CD8-positive, alpha-beta memory T cell (primary cell): ENCODE data around the gene ZNF211. TPM values are rescaled to one million over a fixed set of nuclear protein-coding genes. Genes with fewer than 3 reads are reported as not detected.
A peak's percentile ranks its signal among the peaks of the same experiment; 100 is the strongest.

Experiments used
- CTCF ChIA-PET: fragments of 350-600 bp; sonication (Branson Sonifier 250); formaldehyde crosslinking; loops from one replicate; lab custom pipeline; 2021; ENCODE audit warnings: antibody characterized with exemption; lab: Charles Lee
- POLR2A ChIA-PET: fragments of 350-600 bp; sonication (Branson Sonifier 250); formaldehyde crosslinking; loops from one replicate; lab custom pipeline; 2021; ENCODE audit warnings: antibody characterized with exemption; lab: Charles Lee
- DNase-seq, 5 donors: peaks; one replicate each; pipeline versions ENCODE4 v3.0.0 to v3.0.0-alpha.2; 2020 to 2022; ENCODE audit warnings: mixed read lengths in 1 of 5
- H3K27ac ChIP-seq: one replicate; pipeline ENCODE4 v1.7.0; 2013; ENCODE audit warnings: low read depth, mild to moderate bottlenecking, low read length, moderate library complexity
- H3K27me3 ChIP-seq: 2 replicates; pipeline ENCODE4 v1.7.0; 2013; ENCODE audit warnings: low read length, mild to moderate bottlenecking; ENCODE audit not compliant: insufficient read depth, poor library complexity, severe bottlenecking
- H3K36me3 ChIP-seq: 2 replicates; pipeline ENCODE4 v1.7.0; 2013; ENCODE audit warnings: mild to moderate bottlenecking, low read length, moderate library complexity; ENCODE audit not compliant: insufficient read depth
- H3K4me1 ChIP-seq: 2 replicates; pipeline ENCODE4 v1.7.0; 2013; ENCODE audit warnings: mild to moderate bottlenecking, low read length, moderate library complexity; ENCODE audit not compliant: insufficient read depth
- H3K4me3 ChIP-seq: 2 replicates; pipeline ENCODE4 v1.7.0; 2013; ENCODE audit warnings: mild to moderate bottlenecking, low read length
- H3K9me3 ChIP-seq: 2 replicates; pipeline ENCODE4 v1.7.0; 2013; ENCODE audit warnings: mild to moderate bottlenecking, low read length
- H3K27ac Mint-ChIP-seq, 8 donors: one replicate each; pipeline ENCODE4 v1.8.0; 2020 to 2021; ENCODE audit warnings: mixed read lengths in 8 of 8, mild to moderate bottlenecking in 6 of 8, inconsistent platforms in 3 of 8, moderate library complexity in 3 of 8
- H3K27me3 Mint-ChIP-seq, 2 donors: one replicate each; pipeline ENCODE4 v1.8.0; 2020 to 2021; ENCODE audit warnings: mixed read lengths in 2 of 2, mild to moderate bottlenecking in 1 of 2, moderate library complexity in 1 of 2
- H3K36me3 Mint-ChIP-seq, 3 donors: one replicate each; pipeline ENCODE4 v1.8.0; 2020 to 2021; ENCODE audit warnings: mixed read lengths in 3 of 3, inconsistent platforms in 1 of 3, mild to moderate bottlenecking in 1 of 3
- H3K4me1 Mint-ChIP-seq, 3 donors: one replicate each; pipeline ENCODE4 v1.8.0; 2020 to 2021; ENCODE audit warnings: mixed read lengths in 3 of 3, inconsistent platforms in 1 of 3, mild to moderate bottlenecking in 1 of 3
- H3K4me3 Mint-ChIP-seq, 7 donors: one replicate each; pipeline ENCODE4 v1.8.0; 2020 to 2021; ENCODE audit warnings: mixed read lengths in 7 of 7, mild to moderate bottlenecking in 6 of 7, moderate library complexity in 4 of 7, inconsistent platforms in 2 of 7
- H3K9me3 Mint-ChIP-seq, 5 donors: one replicate each; pipeline ENCODE4 v1.8.0; 2020 to 2022; ENCODE audit warnings: mixed read lengths in 5 of 5, mild to moderate bottlenecking in 3 of 5, moderate library complexity in 2 of 5, inconsistent platforms in 1 of 5
- polyA plus RNA-seq: library from polyadenylated mRNA; unstranded; fragments of 300-500 nt; fragmentation: Illumina TruSeq; gene quantifications from one replicate; pipeline ENCODE4 v1.2.3, GENCODE V29; 2021
- total RNA-seq, 2 experiments: library from RNA; stranded (reverse); gene quantifications; one replicate each; pipeline ENCODE4 v1.2.3, GENCODE V29; 2021

ZNF211 gene
- total and polyA plus RNA-seq, 3 experiments from 2014 or later = 12.1 to 17.9 (median 12.1) TPM

DNA sequence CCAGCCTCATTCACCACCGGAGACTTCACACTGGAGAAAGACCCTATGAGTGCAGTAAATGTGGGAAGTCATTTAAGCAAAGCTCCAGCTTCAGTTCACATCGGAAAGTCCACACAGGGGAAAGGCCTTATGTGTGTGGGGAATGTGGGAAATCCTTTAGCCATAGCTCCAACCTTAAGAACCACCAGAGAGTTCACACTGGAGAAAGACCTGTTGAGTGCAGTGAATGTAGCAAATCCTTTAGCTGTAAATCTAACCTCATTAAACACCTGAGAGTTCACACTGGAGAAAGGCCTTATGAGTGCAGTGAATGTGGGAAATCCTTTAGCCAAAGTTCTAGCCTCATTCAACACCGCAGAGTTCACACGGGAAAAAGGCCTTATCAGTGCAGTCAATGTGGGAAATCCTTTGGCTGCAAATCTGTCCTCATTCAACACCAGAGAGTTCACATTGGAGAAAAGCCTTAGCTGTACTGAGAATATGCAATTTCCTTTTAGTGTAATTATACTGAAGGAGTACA, 8.8 kb downstream of the ZNF211 start:
- H3K27ac ChIP-seq = no peak overlapping the region
- peaks cover 40 to 95% (median 87%) of the 10 kb centered on the region in 5 donors for H3K9me3 Mint-ChIP-seq
- no peaks in the 10 kb centered on the region for H3K27me3 ChIP-seq
- H3K4me1 Mint-ChIP-seq = peaks cover 0 to 2% (median 0%) of the 10 kb centered on the region in 3 donors
- peaks cover 42% of the 10 kb centered on the region for H3K36me3 ChIP-seq
- H3K4me3 ChIP-seq = peak overlapping the region; percentile 18
- peaks cover 50 to 80% (median 70%) of the 10 kb centered on the region in 3 donors for H3K36me3 Mint-ChIP-seq
- POLR2A ChIA-PET = no interaction called here
- CTCF ChIA-PET = no interaction called here
- H3K4me3 Mint-ChIP-seq = no peak overlapping the region
- H3K4me1 ChIP-seq = no peaks in the 10 kb centered on the region
- DNase-seq = no peak
- H3K27me3 Mint-ChIP-seq = no peaks in the 10 kb centered on the region
- H3K27ac Mint-ChIP-seq = no peak overlapping the region
- peaks cover 59% of the 10 kb centered on the region for H3K9me3 ChIP-seq

GRCh38 chr19:57642396-57643046, 9.6 kb downstream of the ZNF211 start:
- no peak for DNase-seq
- ChIA-PET CTCF (no interaction called here), POLR2A (no interaction called here)
- Mint-ChIP-seq H3K27ac (no peak overlapping the region), H3K27me3 (no peaks in the 10 kb centered on the region), H3K4me1 (peaks cover 0 to 2% (median 0%) of the 10 kb centered on the region in 3 donors), H3K9me3 (peaks cover 38 to 95% (median 82%) of the 10 kb centered on the region in 5 donors), H3K36me3 (peaks cover 43 to 75% (median 62%) of the 10 kb centered on the region in 3 donors), H3K4me3 (peak overlapping the region in 1 of 7 donors; percentile 56)
- Histone ChIP-seq H3K27me3 (no peaks in the 10 kb centered on the region), H3K36me3 (peaks cover 35% of the 10 kb centered on the region), H3K4me1 (no peaks in the 10 kb centered on the region), H3K9me3 (peaks cover 58% of the 10 kb centered on the region), H3K27ac (no peak overlapping the region), H3K4me3 (peak overlapping the region; percentile 18)

- CTCF ChIA-PET = no interaction called here
- Mint-ChIP-seq H3K27ac (no peak overlapping the region), H3K4me3 (no peak overlapping the region), H3K4me1 (no peaks in the 10 kb centered on the region), H3K36me3 (peaks cover 33 to 75% (median 51%) of the 10 kb centered on the region in 3 donors), H3K9me3 (peaks cover 35 to 95% (median 83%) of the 10 kb centered on the region in 5 donors), H3K27me3 (no peaks in the 10 kb centered on the region)
- Histone ChIP-seq H3K4me3 (no peak overlapping the region), H3K9me3 (peaks cover 51% of the 10 kb centered on the region), H3K4me1 (no peaks in the 10 kb centered on the region), H3K27me3 (no peaks in the 10 kb centered on the region), H3K36me3 (peaks cover 33% of the 10 kb centered on the region), H3K27ac (no peak overlapping the region)
- no peak for DNase-seq
- POLR2A ChIA-PET = no interaction called here
Measured at GRCh38 chr19:57643734-57644133, 10.8 kb downstream of the ZNF211 start.

DNA sequence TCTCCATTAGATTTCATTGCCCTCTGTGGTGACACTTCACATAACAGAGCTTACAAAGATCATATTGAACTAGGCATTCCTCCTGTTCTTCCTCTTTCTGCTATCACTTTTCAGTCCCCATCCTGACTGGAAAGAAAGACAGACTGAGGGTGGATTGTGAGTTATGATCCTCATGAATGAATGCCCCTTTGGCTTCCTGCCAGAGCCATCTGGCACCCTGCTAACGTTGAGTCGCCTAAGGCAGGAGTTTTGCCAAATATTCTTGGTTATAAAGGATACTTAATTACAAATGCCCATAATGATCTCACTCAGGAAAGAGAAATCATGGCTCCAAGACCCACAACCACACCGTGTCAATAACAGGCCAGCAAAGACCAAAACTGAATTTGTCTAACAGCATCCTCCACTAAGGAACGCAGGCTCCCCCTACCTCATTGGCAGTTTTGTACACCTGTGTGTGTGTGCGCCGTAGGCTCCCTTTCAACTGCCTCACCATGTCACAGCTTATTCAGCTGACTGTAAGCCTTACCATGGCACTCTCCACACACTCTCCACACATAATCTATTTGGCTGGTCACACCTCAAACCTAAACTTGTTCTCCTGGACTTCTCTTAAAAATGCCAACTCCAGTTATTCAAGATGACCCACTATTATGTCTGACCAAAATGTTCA, 15.5 kb downstream of the ZNF211 start:
- peaks cover 8 to 11% (median 10%) of the 10 kb centered on the region in 3 donors for H3K4me1 Mint-ChIP-seq
- CTCF ChIA-PET = no interaction called here
- POLR2A ChIA-PET = interaction anchor here (0.6 kb wide), 1 partner anchor 140 kb away, joined by 7 read pairs; no protein-coding TSS in a partner anchor
- H3K27me3 Mint-ChIP-seq = peaks cover 15 to 16% of the 10 kb centered on the region in 2 donors
- Histone ChIP-seq H3K9me3 (peaks cover 10% of the 10 kb centered on the region), H3K27me3 (no peaks in the 10 kb centered on the region), H3K4me1 (no peaks in the 10 kb centered on the region), H3K27ac (no peak overlapping the region), H3K36me3 (no peaks in the 10 kb centered on the region), H3K4me3 (no peak overlapping the region)
- peaks cover 19 to 83% (median 57%) of the 10 kb centered on the region in 5 donors for H3K9me3 Mint-ChIP-seq
- H3K36me3 Mint-ChIP-seq = peaks cover 4 to 52% (median 4%) of the 10 kb centered on the region in 3 donors
- H3K4me3 Mint-ChIP-seq = no peak overlapping the region
- no peak for DNase-seq
- H3K27ac Mint-ChIP-seq = peak overlapping the region in 1 of 8 donors; percentile 38

DNA sequence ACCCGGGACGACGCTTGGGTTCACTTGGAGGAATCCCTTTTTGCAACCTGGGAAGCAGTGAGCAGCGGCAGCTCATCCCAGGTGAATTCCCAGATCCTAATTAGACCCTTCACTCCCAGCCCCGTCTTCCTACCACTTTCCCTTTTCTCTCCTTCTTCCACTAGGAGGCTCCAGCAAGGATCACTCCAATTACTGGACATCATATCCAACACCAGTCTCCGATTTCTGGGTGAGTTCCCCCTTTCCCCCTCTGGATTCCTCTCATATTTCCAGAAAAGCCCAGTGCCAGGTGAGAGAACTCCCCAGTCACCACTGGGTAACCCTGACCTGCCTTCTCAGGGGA, 18.7 kb downstream of the ZNF211 start:
- peaks cover 2 to 65% (median 5%) of the 10 kb centered on the region in 3 donors for H3K36me3 Mint-ChIP-seq
- peaks cover 9% of the 10 kb centered on the region for H3K9me3 ChIP-seq
- H3K4me1 ChIP-seq = no peaks in the 10 kb centered on the region
- CTCF ChIA-PET = no interaction called here
- peaks cover 8 to 11% (median 10%) of the 10 kb centered on the region in 3 donors for H3K4me1 Mint-ChIP-seq
- H3K27me3 ChIP-seq = no peaks in the 10 kb centered on the region
- POLR2A ChIA-PET = no interaction called here
- H3K27ac Mint-ChIP-seq = peak overlapping the region in 1 of 8 donors; percentile 1
- no peak overlapping the region for H3K4me3 ChIP-seq
- DNase-seq = no peak
- H3K27me3 Mint-ChIP-seq = peaks cover 25 to 46% of the 10 kb centered on the region in 2 donors
- H3K36me3 ChIP-seq = no peaks in the 10 kb centered on the region
- H3K27ac ChIP-seq = no peak overlapping the region
- peaks cover 22 to 87% (median 55%) of the 10 kb centered on the region in 5 donors for H3K9me3 Mint-ChIP-seq
- H3K4me3 Mint-ChIP-seq = peak overlapping the region in 2 of 7 donors; percentile 58 to 63

DNA sequence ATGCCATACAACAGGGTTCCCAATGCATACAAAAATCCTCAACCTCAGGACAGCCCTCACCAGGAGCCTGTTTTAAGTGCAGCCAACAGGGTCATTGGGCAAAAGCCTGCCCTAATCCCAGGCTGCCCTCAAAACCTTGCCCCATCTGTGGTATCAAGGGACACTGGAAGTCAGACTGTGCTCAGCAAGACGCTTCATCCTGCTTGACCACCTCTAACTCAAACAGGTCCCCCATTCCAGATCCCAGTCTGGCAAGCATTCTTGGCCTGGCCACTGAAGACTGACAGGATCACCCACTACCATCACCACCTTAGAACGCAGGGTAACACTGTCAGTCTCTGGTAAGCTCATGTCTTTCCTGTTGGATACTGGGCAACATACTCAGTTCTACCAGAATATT, 20.7 kb downstream of the ZNF211 start:
- no peak overlapping the region for H3K4me3 Mint-ChIP-seq

GRCh38 chr19:57655443-57655842, 22.5 kb downstream of the ZNF211 start:
- Mint-ChIP-seq H3K36me3 (peaks cover 2 to 49% (median 8%) of the 10 kb centered on the region in 3 donors), H3K4me1 (peaks cover 8 to 11% (median 10%) of the 10 kb centered on the region in 3 donors), H3K9me3 (peaks cover 15 to 61% (median 34%) of the 10 kb centered on the region in 5 donors), H3K27ac (no peak overlapping the region), H3K4me3 (no peak overlapping the region), H3K27me3 (peaks cover 30 to 69% of the 10 kb centered on the region in 2 donors)
- H3K9me3 ChIP-seq = no peaks in the 10 kb centered on the region
- no peaks in the 10 kb centered on the region for H3K27me3 ChIP-seq
- H3K4me3 ChIP-seq = no peak overlapping the region
- H3K36me3 ChIP-seq = no peaks in the 10 kb centered on the region
- H3K27ac ChIP-seq = no peak overlapping the region
- POLR2A ChIA-PET = no interaction called here
- H3K4me1 ChIP-seq = no peaks in the 10 kb centered on the region
- no peak for DNase-seq
- CTCF ChIA-PET = no interaction called here

More for the DNA sequence above, 20.7 kb downstream of the ZNF211 start:
- Mint-ChIP-seq H3K27ac (no peak overlapping the region), H3K4me1 (peaks cover 8 to 11% (median 10%) of the 10 kb centered on the region in 3 donors), H3K9me3 (peaks cover 15 to 72% (median 39%) of the 10 kb centered on the region in 5 donors), H3K36me3 (peaks cover 2 to 57% (median 5%) of the 10 kb centered on the region in 3 donors), H3K27me3 (peaks cover 28 to 58% of the 10 kb centered on the region in 2 donors)
- CTCF ChIA-PET = no interaction called here
- no peaks in the 10 kb centered on the region for H3K36me3 ChIP-seq
- H3K4me3 ChIP-seq = no peak overlapping the region
- DNase-seq = no peak
- no peaks in the 10 kb centered on the region for H3K4me1 ChIP-seq
- no peaks in the 10 kb centered on the region for H3K9me3 ChIP-seq
- POLR2A ChIA-PET = no interaction called here
- no peak overlapping the region for H3K27ac ChIP-seq
- H3K27me3 ChIP-seq = no peaks in the 10 kb centered on the region

DNA sequence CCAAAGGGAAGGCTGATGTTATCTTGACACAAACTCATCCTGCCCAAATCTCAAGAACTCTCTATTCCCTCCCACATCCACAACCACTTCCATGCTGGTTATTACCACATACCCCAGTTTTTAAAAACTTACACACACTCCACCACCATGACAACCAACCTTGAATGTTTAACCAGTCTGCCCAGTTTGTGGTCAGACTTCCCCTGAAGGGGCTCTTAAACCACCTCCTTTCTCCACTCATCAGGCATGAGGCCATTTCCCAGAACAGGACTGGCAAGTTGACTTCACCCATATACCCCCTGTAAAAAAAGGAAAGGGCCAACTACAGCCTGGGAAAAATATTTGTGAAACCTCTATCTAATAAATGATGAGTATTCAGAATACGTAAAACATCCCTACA, 23.4 kb downstream of the ZNF211 start:
- peaks cover 2 to 48% (median 8%) of the 10 kb centered on the region in 3 donors for H3K36me3 Mint-ChIP-seq
- DNase-seq = no peak
- Histone ChIP-seq H3K36me3 (no peaks in the 10 kb centered on the region), H3K4me1 (no peaks in the 10 kb centered on the region), H3K27ac (no peak overlapping the region), H3K4me3 (no peak overlapping the region), H3K9me3 (no peaks in the 10 kb centered on the region), H3K27me3 (no peaks in the 10 kb centered on the region)
- H3K27ac Mint-ChIP-seq = no peak overlapping the region
- H3K4me3 Mint-ChIP-seq = no peak overlapping the region
- H3K4me1 Mint-ChIP-seq = peaks cover 6 to 8% (median 8%) of the 10 kb centered on the region in 3 donors
- H3K27me3 Mint-ChIP-seq = peaks cover 28 to 76% of the 10 kb centered on the region in 2 donors
- ChIA-PET POLR2A (no interaction called here), CTCF (no interaction called here)
- peaks cover 14 to 59% (median 33%) of the 10 kb centered on the region in 5 donors for H3K9me3 Mint-ChIP-seq
